ENCODE results near the gene ACBD6. TPM values are rescaled to one million over a fixed set of nuclear protein-coding genes. Genes with fewer than 3 reads are reported as not detected.

ACBD6 gene
- total and polyA plus RNA-seq, 10 of the 15 experiments (the other 5 are each of a cell fraction or from before 2014, with no cell fraction given): 15.0 to 67.3 (median 55.0) TPM

GRCh38 chr1:180530501-180530900 lies 28.1 kb upstream of the ACBD6 start (continued):
- TF ChIP-seq, protein P1, sequence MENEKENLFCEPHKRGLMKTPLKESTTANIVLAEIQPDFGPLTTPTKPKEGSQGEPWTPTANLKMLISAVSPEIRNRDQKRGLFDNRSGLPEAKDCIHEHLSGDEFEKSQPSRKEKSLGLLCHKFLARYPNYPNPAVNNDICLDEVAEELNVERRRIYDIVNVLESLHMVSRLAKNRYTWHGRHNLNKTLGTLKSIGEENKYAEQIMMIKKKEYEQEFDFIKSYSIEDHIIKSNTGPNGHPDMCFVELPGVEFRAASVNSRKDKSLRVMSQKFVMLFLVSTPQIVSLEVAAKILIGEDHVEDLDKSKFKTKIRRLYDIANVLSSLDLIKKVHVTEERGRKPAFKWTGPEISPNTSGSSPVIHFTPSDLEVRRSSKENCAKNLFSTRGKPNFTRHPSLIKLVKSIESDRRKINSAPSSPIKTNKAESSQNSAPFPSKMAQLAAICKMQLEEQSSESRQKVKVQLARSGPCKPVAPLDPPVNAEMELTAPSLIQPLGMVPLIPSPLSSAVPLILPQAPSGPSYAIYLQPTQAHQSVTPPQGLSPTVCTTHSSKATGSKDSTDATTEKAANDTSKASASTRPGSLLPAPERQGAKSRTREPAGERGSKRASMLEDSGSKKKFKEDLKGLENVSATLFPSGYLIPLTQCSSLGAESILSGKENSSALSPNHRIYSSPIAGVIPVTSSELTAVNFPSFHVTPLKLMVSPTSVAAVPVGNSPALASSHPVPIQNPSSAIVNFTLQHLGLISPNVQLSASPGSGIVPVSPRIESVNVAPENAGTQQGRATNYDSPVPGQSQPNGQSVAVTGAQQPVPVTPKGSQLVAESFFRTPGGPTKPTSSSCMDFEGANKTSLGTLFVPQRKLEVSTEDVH (IDR thresholded peaks at IDR 0.05; ENCODE audit: low read depth, partially characterized antibody): no peak
- TF ChIP-seq ZBTB33 (IDR thresholded peaks at IDR 0.05): no peak
- no peak for TF ChIP-seq CBX3 (IDR thresholded peaks at IDR 0.05; ENCODE audit: borderline replicate concordance, low read depth)
- TF ChIP-seq EED (IDR thresholded peaks at IDR 0.05; ENCODE audit: low read depth): no peak

GRCh38 chr1:180528868-180529470 lies 26.6 kb upstream of the ACBD6 start:
- no peak for DNase-seq (ENCODE audit: low read depth, low spot score)
- Histone ChIP-seq H3K79me2 (ENCODE audit: control insufficient read depth, insufficient read depth, low read length) (no peaks in the 10 kb centered on the region), H3K9ac (ENCODE audit: control insufficient read depth, insufficient read depth, low read length) (no peak overlapping the region), H4K20me1 (ENCODE audit: control insufficient read depth, insufficient read depth) (no peaks in the 10 kb centered on the region), H3K4me2 (ENCODE audit: control insufficient read depth, insufficient read depth) (no peak overlapping the region), H3K27ac (ENCODE audit: control insufficient read depth, insufficient read depth) (no peak overlapping the region), H3K4me3 (no peak overlapping the region), H3K4me1 (ENCODE audit: control insufficient read depth, insufficient read depth, low read length) (no peaks in the 10 kb centered on the region), H3K36me3 (ENCODE audit: control insufficient read depth in 2 of 2, insufficient read depth in 2 of 2, low read length in 1 of 2) (no peaks in the 10 kb centered on the region), H2AFZ (ENCODE audit: control insufficient read depth, low read depth, low read length) (no peak overlapping the region), H3K9me3 (replicated peaks; ENCODE audit: control insufficient read depth, insufficient read depth, low read length) (no peaks in the 10 kb centered on the region), H3K27me3 (replicated peaks in 1 of 2; ENCODE audit: control insufficient read depth in 2 of 2, insufficient read depth in 2 of 2, low read length in 1 of 2) (peaks cover 0 to 2% of the 10 kb centered on the region in 2 experiments; a peak in 1 of 4 replicates)
- no peak for TF ChIP-seq POU2F2 (IDR thresholded peaks at IDR 0.05; ENCODE audit: borderline replicate concordance, low read depth, low read length)
- TF ChIP-seq SMARCA5 (IDR thresholded peaks at IDR 0.05): no peak
- TF ChIP-seq EGR1 (IDR thresholded peaks at IDR 0.05; ENCODE audit: borderline replicate concordance in 1 of 2, low read depth in 2 of 2, low read length in 2 of 2): no peak
- no peak for TF ChIP-seq HDAC6 (IDR thresholded peaks at IDR 0.05; ENCODE audit: unreplicated experiment)
- TF ChIP-seq HDAC2 (IDR thresholded peaks at IDR 0.05): no peak
- no peak for ATAC-seq
- RAD21 ChIA-PET (ENCODE audit: unreplicated experiment): interaction anchor here (1.0 to 3.3 kb wide), 4 partner anchors 13 to 344 kb away, joined by 3 to 28 read pairs (median 8); no protein-coding TSS in a partner anchor
- in situ Hi-C loops (cut with MboI) (no loop called here), intact Hi-C loops (cut with micrococcal nuclease; ENCODE audit: unreplicated experiment) (no loop called here)
- SMC1A ChIA-PET (ENCODE audit: uncharacterized antibody, unreplicated experiment): interaction anchor here (1.1 to 14.5 kb wide), 8 partner anchors 10 to 637 kb away, joined by 3 to 247 read pairs (median 4); no protein-coding TSS in a partner anchor
- POLR2A ChIA-PET: interaction anchor here (1.9 kb wide), 1 partner anchor 333 kb away, joined by 5 read pairs; no protein-coding TSS in a partner anchor
- no TSS peak for BruUV-seq (replicated peaks)
- CTCF ChIA-PET: interaction anchor here (0.9 to 17.1 kb wide), 11 partner anchors 8 to 371 kb away, joined by 3 to 373 read pairs (median 3); no protein-coding TSS in a partner anchor
- WGBS (ENCODE audit: insufficient coverage, insufficient replicate concordance, low lambda C conversion rate, missing lambda C conversion rate): 50% methylated on average over 11 of the region's 11 CpGs
- FAIRE-seq: no peak

Measured in GM12878 (cell line).